ENCODE measurements around the gene PRKCSH.

DNA sequence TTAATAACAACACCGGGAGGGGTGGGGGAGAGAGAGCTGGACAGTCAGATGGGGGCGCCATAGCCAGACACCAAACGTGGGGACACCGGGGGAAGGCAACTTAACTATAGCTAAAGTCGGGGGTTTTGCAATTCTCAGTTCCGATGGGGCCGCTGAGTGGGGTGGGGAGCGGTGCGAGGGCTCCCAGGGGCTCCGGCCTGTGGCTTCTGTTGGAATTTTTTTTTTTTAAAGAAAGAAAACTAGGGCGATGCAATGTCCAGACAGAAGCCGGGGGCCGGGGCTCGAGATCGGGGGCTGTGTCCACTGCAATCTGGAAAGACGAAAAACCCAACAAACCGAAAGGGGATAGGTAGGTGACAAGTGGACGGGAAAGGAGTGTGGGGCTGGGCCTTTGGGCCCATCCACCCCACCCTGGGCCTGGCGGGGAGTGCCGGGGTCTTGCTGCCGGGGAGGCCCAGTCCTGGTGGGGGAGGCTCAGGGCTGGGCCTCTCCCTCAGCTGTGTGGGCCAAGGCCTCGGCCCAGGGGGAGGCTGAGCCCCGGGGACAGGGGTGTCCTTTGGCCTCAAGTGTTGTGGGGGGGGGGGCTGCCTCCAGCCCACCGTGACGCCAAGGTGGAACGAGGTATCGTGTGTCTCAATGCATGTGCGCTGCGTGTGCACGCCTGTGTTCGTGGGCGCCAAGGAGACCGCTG is 17.3 kb downstream of the PRKCSH start:
- TF ChIP-seq, protein P1, sequence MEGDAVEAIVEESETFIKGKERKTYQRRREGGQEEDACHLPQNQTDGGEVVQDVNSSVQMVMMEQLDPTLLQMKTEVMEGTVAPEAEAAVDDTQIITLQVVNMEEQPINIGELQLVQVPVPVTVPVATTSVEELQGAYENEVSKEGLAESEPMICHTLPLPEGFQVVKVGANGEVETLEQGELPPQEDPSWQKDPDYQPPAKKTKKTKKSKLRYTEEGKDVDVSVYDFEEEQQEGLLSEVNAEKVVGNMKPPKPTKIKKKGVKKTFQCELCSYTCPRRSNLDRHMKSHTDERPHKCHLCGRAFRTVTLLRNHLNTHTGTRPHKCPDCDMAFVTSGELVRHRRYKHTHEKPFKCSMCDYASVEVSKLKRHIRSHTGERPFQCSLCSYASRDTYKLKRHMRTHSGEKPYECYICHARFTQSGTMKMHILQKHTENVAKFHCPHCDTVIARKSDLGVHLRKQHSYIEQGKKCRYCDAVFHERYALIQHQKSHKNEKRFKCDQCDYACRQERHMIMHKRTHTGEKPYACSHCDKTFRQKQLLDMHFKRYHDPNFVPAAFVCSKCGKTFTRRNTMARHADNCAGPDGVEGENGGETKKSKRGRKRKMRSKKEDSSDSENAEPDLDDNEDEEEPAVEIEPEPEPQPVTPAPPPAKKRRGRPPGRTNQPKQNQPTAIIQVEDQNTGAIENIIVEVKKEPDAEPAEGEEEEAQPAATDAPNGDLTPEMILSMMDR (IDR thresholded peaks at IDR 0.05): no peak
- TF ChIP-seq POLR2A (IDR thresholded peaks at IDR 0.05): no peak

Measured in right lobe of liver (tissue), 4 donors.